ENCODE results near the gene RYR2.

DNA sequence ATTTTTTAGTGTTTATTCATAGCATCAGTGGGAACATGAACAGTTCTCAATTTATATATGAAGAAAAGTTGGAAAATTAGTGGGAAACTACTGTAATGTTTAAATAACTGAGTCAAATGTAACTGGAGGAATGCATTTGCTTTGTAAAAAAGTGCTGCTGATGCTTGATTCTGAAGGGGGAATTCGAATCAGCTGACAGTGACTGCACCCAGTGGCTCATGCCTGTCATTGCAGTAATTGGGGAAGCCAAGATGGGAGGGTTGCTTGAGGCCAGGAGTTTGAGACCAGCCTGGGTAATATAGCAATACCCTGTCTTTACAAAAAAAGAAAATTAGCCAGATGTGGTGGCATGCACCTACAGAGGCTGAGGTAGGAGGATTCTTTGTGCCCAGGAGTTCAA lies 450.4 kb downstream of the RYR2 start:
- TF ChIP-seq, protein P1, sequence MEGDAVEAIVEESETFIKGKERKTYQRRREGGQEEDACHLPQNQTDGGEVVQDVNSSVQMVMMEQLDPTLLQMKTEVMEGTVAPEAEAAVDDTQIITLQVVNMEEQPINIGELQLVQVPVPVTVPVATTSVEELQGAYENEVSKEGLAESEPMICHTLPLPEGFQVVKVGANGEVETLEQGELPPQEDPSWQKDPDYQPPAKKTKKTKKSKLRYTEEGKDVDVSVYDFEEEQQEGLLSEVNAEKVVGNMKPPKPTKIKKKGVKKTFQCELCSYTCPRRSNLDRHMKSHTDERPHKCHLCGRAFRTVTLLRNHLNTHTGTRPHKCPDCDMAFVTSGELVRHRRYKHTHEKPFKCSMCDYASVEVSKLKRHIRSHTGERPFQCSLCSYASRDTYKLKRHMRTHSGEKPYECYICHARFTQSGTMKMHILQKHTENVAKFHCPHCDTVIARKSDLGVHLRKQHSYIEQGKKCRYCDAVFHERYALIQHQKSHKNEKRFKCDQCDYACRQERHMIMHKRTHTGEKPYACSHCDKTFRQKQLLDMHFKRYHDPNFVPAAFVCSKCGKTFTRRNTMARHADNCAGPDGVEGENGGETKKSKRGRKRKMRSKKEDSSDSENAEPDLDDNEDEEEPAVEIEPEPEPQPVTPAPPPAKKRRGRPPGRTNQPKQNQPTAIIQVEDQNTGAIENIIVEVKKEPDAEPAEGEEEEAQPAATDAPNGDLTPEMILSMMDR (IDR thresholded peaks at IDR 0.05) = no peak
- no peak for TF ChIP-seq POLR2A (IDR thresholded peaks at IDR 0.05)
